A549 (cell line): Measurements from ENCODE around the gene SELENBP1.

Experiments
- MYC ChIP-seq: IDR thresholded peaks from 2 replicates; pipeline ENCODE4 v1.6.1; 2012; ENCODE audit warnings: mild to moderate bottlenecking, inconsistent platforms, low read length, improper control_type of control experiment, borderline replicate concordance
- TF ChIP-seq, protein P1 (sequence below): fragments of >200 bp; sonication (Bioruptor Twin); formaldehyde crosslinking; IDR thresholded peaks from 3 replicates; pipeline ENCODE4 v1.5.1; 2016
- TF ChIP-seq, protein P2 (sequence below): IDR thresholded peaks from 2 replicates; pipeline ENCODE4 v1.6.1; 2012

DNA sequence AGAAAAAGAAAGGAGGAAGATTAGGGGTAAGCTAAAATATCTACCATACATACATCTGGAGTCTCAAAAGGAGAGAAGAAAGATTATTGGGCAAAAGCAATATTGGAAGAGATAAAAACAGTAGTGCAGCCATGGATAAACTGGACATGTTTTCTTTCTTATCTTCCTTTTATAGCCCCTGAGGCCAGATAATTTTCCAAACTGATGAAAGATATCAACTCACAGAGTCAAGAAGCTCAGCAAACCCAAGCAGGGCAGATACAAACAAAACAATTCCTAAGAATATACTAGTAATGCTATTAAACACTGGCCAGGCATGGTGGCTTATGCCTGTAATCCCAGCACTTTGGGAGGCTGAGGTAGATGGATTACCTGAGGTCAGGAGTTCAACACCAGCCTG, 21.1 kb upstream of the SELENBP1 start:
- TF ChIP-seq, protein P1, sequence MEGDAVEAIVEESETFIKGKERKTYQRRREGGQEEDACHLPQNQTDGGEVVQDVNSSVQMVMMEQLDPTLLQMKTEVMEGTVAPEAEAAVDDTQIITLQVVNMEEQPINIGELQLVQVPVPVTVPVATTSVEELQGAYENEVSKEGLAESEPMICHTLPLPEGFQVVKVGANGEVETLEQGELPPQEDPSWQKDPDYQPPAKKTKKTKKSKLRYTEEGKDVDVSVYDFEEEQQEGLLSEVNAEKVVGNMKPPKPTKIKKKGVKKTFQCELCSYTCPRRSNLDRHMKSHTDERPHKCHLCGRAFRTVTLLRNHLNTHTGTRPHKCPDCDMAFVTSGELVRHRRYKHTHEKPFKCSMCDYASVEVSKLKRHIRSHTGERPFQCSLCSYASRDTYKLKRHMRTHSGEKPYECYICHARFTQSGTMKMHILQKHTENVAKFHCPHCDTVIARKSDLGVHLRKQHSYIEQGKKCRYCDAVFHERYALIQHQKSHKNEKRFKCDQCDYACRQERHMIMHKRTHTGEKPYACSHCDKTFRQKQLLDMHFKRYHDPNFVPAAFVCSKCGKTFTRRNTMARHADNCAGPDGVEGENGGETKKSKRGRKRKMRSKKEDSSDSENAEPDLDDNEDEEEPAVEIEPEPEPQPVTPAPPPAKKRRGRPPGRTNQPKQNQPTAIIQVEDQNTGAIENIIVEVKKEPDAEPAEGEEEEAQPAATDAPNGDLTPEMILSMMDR: no peak
- TF ChIP-seq, protein P2, sequence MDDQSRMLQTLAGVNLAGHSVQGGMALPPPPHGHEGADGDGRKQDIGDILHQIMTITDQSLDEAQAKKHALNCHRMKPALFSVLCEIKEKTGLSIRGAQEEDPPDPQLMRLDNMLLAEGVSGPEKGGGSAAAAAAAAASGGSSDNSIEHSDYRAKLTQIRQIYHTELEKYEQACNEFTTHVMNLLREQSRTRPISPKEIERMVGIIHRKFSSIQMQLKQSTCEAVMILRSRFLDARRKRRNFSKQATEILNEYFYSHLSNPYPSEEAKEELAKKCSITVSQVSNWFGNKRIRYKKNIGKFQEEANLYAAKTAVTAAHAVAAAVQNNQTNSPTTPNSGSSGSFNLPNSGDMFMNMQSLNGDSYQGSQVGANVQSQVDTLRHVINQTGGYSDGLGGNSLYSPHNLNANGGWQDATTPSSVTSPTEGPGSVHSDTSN: no peak
- no peak for TF ChIP-seq MYC
